Rectal smooth muscle tissue (tissue), 1 donor: ENCODE data around the gene DCLRE1C.
A peak's percentile ranks its signal among the peaks of the same experiment; 100 is the strongest.
"Not testable (repeated sequence)": the region's sequence is repeated elsewhere in the genome, so short reads cannot be mapped to it uniquely, and the experiment has no call there.

Source experiments
- H3K27ac ChIP-seq: one replicate; pipeline ENCODE4 v1.7.0; 2013; ENCODE audit warnings: low read depth, low read length, inconsistent platforms
- H3K27me3 ChIP-seq: one replicate; pipeline ENCODE4 v1.7.0; 2013; ENCODE audit warnings: low read length; ENCODE audit not compliant: control insufficient read depth, insufficient read depth
- H3K36me3 ChIP-seq: one replicate; pipeline ENCODE4 v1.7.0; 2013; ENCODE audit warnings: low read length; ENCODE audit not compliant: control insufficient read depth, insufficient read depth
- H3K4me1 ChIP-seq: one replicate; pipeline ENCODE4 v1.7.0; 2013; ENCODE audit warnings: low read length; ENCODE audit not compliant: control insufficient read depth, insufficient read depth
- H3K4me3 ChIP-seq: one replicate; pipeline ENCODE4 v1.7.0; 2013; ENCODE audit warnings: low read length
- H3K9ac ChIP-seq: one replicate; pipeline ENCODE4 v1.7.0; 2013; ENCODE audit warnings: low read length

Gene DCLRE1C

DNA sequence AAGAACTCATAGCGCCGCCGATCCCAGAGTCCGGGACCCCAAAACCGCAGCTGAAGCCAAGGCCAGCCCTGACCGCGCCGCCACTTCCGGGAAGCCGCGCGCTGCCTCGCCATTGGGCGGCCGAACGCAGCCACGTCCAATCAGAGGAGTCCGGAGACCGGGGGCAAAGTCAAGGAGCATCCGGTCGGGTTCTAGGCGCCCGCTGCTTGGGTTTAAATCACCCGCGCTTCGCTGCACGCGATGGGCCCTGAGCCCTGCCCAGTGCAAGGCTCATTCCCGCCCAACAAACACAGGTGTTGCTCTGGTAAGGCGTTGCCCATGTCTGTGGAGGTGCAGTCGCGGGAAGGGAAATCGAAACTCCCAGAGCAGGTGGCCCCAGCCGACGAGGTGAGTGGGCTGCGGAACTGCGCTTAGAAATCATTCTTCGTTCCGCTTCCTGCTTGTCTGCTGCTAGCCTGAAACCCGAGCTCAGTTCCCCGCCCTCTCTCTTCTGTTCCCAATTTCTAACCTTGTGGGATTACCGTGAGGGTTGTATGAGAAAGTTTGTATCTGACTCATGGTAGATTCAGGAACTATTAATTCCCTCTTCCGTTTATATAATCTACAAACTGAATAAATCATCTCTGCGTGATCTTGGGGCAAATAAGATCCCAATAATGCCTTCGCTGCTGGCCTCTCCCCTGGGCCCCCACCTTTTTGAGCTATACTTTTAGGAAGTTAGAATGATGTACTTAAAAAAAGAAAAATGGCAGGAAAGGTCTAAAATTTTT is at the start of gene DCLRE1C:
Gene DCLRE1C, minus strand, starts transcription at position 96 of the 770 bp plus-strand sequence. Its CDS starts 86 bp downstream, at position 10.
- peaks cover 4% of the 10 kb centered on the region for H3K4me1 ChIP-seq
- H3K36me3 ChIP-seq, result no peaks in the 10 kb centered on the region
- H3K27ac ChIP-seq, result peak within 1 kb of the TSS; percentile 87
- H3K27me3 ChIP-seq, result no peaks in the 10 kb centered on the region
- peak within 1 kb of the TSS; percentile 87 for H3K4me3 ChIP-seq
- peak within 1 kb of the TSS; percentile 61 for H3K9ac ChIP-seq

DNA sequence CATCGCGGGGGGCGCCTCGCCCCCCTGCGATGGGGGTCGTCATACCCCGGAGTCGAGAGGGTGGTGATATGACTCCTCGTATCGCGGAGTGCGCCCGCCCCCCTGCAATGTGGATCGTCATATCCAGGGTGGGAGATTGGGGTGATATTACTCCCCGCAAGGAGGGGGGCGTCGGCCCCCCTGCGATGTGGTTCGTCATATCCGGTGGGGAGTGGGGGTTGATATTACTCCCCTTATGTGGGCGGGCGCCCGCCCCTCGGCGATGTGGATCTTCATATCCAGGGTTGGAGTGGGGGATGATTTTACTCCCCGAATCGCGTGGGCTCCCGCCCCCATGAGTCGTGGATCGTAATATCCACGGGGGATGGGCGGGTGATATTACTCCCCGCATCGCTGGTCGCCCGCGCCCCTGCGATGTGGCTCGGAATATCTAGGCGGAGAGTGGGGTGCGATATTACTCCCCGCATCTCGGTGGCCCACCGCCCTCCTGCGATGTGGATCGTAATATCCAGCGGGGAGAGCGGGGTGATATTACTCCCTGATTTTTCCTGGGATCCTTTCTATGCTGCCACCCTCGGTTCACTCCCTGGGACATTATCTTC is 42.2 kb upstream of the DCLRE1C start:
- Histone ChIP-seq H3K27ac (no peak overlapping the region), H3K4me1 (no peaks in the 10 kb centered on the region), H3K9ac (no peak overlapping the region), H3K36me3 (no peaks in the 10 kb centered on the region), H3K4me3 (no peak overlapping the region), H3K27me3 (no peaks in the 10 kb centered on the region)

DNA sequence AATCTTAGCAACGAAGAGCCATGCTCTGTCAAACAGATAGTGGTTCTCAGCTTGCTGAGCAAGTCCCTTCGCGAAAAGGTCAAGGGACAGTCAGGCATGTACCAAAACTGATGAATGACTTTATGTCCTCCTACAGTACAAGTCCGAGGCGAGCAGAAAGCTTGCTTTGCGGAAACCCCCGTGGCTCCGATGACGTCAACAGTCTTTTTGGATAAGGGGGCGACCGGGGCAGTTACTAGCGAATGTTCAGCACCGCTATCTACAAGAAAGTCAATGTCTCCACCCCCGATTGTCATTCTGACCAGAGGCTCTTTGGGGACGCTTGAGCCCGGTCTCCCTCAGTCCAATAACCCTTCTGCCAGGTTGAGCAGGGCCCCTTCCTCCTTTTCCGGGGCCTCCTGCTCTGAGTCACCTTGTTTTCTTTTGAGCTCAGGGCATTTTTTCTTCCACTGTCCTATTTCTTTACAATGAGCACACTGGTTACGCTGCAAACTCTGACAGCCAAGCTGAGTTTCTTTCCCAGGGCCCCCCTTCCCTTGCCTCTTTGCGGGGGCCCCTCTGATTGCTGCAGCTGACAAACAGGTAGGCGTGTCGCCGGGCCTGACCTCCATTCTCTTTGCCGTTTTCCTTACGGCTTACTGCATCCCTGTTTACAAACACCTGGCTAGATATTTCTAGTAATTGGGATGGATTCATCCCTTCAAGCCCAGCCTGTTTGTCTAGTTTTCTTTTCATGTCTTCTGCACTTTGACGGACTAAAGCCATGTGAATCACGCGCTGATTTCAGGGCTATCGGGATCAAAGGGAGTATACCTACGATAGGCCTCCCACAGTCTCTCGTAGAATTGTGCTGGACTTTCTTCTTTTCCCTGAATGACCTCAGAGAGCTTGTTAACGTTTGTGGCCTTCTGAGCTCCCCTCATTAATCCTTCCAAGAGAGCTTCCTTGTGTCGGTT is 39.9 kb upstream of the DCLRE1C start:
- H3K36me3 ChIP-seq, H3K4me3 ChIP-seq, H3K27ac ChIP-seq, H3K9ac ChIP-seq, H3K27me3 ChIP-seq, H3K4me1 ChIP-seq: not testable (repeated sequence)

DNA sequence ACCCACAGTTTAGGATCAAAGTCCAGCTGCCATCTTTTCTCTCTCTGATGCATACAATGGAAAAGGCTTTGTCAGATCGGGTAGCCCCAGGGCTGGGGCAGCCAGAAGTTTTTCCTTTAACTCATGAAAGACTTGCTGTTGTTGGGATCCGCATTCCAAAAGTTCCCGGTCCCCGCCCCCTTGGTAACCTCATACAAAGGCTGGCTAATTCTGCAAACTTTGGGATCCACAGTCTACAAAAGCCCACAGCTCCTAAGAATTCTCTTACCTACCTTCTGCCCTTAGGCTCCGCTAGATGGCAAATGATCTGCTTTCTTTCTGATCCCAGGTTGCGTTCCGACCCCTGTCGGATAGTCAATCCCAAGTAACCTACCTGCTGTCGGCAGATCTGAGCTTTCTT is 38.4 kb upstream of the DCLRE1C start:
- H3K4me1 ChIP-seq, H3K9ac ChIP-seq, H3K36me3 ChIP-seq, H3K4me3 ChIP-seq, H3K27ac ChIP-seq, H3K27me3 ChIP-seq: not testable (repeated sequence)

DNA sequence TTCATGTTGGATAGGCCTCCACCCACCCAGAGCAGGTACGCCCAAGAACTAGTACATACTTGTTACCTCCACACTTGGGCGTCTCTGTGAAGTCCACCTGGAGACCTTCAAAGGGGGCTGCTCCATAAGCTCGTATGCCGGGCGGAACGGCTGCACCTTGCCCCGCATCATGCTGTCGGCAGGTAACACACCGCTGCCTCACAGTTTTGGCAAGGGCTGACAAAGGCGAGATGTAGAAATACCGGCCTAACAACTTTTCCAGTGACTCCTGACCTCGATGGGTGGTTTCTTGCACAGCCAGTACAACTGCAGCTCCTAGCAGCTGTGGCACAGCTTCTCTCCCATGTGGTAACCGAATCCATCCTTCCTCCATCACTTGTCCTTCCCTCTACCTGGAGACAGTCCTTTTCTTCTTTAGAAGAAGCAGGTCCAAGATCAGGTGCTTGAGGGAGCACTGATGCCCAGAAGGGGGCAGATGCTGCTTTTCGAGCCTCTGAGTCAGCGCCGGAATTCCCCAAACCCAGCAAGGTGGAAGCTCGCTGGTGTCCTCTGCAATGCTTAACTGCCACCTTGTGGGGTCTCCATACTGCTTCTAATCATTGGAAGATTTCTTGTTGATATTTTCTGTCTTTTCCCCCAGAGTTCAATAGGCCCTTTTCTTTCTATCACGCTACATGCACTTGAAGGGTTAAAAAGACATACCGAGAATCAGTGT is 37.3 kb upstream of the DCLRE1C start:
- H3K36me3 ChIP-seq, H3K4me1 ChIP-seq, H3K4me3 ChIP-seq, H3K27ac ChIP-seq, H3K27me3 ChIP-seq, H3K9ac ChIP-seq: not testable (repeated sequence)

DNA sequence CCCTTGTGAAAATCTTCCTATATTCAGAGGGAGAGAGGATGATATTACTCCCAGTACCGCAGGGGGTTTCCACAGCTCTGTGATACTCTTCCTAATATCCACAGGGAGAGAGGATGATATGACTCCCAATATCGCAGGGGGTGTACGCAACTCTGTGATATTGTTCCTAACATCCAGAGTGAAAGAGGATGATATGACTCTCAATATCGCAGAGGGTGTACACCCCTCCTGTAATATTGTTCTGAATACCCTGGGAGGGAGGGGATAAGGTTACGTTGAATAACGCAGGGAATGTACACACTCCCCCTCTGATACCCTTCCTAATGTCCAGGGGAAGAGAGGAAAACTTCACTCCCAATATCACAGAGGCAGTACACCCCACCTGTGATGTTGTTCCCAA is 35.7 kb upstream of the DCLRE1C start:
- H3K4me3 ChIP-seq, H3K36me3 ChIP-seq, H3K4me1 ChIP-seq, H3K9ac ChIP-seq, H3K27me3 ChIP-seq, H3K27ac ChIP-seq: not testable (repeated sequence)

DNA sequence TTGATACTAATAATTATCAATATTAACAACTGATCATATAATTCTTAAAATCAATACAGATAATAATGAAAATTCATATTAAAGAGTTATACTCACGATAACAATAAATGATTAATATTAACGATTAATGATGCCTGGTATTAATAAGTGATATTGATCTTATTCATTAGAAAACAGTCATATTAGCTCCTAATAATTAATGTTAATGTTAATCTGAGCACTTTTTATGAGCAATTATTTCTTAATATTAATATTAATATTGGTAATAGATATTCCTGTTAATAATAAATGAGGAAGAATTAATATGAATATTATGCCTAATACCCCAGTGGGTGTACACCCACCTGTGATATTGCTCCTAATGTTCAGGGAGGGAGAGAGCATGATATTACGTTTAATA is 28.8 kb upstream of the DCLRE1C start:
- H3K27ac ChIP-seq, result no peak overlapping the region
- no peak overlapping the region for H3K4me3 ChIP-seq
- H3K9ac ChIP-seq, result no peak overlapping the region
- no peaks in the 10 kb centered on the region for H3K4me1 ChIP-seq
- H3K27me3 ChIP-seq, result no peaks in the 10 kb centered on the region
- H3K36me3 ChIP-seq, result no peaks in the 10 kb centered on the region

DNA sequence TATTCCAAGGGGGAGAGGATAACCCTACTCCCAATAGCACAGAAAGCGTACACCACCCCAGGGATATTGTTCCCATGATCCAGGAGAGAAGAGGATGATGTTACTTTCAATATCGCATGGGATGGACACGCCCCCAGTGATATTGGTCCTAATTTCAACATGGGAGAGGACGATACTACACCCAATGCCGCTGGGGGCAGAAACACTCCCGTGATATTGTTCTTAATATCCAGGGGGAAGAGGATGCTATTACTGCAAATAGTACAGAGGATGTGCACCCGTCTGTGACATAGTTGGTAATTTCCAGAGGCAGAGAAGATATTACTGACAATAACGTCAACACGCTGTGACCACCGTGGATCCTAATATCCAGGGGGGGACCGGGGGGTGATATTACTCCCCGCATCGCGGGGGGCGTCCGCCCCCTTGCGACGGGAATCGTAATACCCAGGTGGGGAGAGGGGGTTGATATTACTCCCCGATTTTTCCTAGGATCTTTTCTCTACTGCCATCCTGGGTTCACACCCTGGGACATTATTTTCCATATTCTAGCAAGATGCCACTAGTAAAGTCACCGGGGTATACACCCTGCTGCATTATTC is 21.9 kb upstream of the DCLRE1C start:
- no peaks in the 10 kb centered on the region for H3K36me3 ChIP-seq
- H3K9ac ChIP-seq, result no peak overlapping the region
- H3K4me3 ChIP-seq, result no peak overlapping the region
- H3K4me1 ChIP-seq, result no peaks in the 10 kb centered on the region
- no peaks in the 10 kb centered on the region for H3K27me3 ChIP-seq
- no peak overlapping the region for H3K27ac ChIP-seq

DNA sequence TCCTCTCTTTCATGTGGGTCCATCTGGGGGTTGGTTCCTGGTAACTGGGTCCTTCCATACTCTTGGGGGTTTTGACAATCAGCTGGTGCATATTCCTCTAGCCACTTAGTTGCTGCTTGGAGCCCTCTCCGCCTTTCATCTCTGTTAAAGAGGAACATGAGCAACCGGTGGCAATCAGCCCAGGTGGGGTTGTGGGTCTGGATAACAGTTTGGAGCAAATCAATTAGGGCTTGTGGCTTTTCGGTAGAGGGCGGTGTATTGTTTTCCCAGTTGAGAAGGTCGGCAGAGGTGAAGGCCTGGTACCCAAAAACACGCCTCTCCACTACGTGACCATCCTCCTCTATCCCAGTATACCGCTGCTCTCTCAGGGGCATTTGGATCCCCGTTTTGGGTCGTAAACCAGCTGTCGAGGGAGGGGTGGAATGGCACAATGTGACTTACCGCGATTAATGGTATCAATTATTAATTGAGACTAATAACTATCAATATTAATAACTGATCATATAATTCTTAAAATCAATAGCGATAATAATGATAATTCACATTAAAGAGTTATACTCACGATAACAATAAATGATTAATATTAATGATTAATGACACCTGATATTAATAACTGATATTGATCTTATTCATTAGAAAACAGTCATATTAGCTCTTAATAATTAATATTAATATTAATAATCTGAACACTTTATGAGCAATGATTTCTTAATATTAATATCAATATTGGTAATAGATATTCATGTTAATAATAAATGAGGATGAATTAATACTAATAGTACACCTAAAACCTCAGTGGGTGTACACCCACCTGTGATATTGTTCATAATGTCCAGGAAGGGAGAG is 20.5 kb upstream of the DCLRE1C start:
- not testable (repeated sequence) for H3K27ac ChIP-seq, H3K36me3 ChIP-seq, H3K4me3 ChIP-seq, H3K27me3 ChIP-seq, H3K9ac ChIP-seq, H3K4me1 ChIP-seq

DNA sequence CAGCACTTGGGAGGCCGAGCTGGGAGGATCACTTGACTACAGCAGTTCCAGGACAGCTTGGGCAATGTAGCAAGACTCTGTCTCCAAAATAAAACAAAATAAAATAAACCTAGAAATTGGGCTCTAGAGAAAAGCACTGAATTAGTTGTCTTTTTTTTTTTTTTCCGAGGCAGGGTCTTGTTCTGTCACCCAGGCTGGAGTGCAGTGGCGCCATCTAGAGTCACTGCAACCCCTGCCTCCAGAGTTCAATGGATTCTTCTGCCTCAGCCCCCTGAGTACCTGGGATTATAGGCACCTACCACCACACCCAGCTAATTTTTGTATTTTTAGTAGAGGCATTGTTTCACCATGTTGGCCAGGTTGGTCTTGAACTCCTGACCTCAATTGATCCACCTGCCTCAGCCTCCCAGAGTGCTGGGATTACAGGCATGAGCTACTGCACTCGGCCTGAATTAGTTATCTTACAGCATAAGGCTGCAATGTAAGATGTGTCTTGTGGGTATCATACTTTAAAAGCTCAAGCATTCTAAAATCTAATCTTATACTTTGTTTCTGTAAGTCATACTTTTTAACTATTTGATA is 18.1 kb upstream of the DCLRE1C start:
- Histone ChIP-seq H3K9ac (no peak overlapping the region), H3K36me3 (no peaks in the 10 kb centered on the region), H3K27me3 (no peaks in the 10 kb centered on the region), H3K27ac (no peak overlapping the region), H3K4me1 (no peaks in the 10 kb centered on the region), H3K4me3 (no peak overlapping the region)

DNA sequence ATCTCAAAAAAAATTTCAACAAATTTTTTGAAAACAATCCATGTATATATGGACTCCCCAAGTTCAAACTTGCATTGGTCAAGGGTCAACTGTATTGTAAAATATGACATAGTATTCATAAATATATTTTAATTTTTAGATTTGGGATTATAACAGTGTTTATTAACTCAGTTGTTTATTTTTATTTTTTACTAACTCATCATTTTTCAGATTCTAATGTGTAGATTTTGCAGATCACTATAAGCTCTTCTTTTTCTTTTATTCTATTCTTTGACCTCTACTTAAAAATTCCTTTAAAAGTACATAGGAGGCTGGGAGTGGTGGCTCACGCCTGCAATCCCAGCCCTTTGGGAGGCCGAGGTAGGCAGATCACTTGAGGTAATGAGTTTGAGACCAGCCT is 14.0 kb upstream of the DCLRE1C start:
- H3K27ac ChIP-seq, result no peak overlapping the region
- H3K4me1 ChIP-seq, result no peaks in the 10 kb centered on the region
- H3K9ac ChIP-seq, result no peak overlapping the region
- H3K36me3 ChIP-seq, result no peaks in the 10 kb centered on the region
- H3K4me3 ChIP-seq, result no peak overlapping the region
- no peaks in the 10 kb centered on the region for H3K27me3 ChIP-seq
